SHP77 treated with DMSO at 0.1 percent for 48 hours (cell line): ENCODE data around the gene ABCC5.

Source experiments
- DNase-seq: peaks from one replicate; lab custom pipeline; 2025; lab: John Stamatoyannopoulos, UW

ABCC5 gene

GRCh38 chr3:183975981-183976662 is 41.6 kb downstream of the ABCC5 start:
- no peak for DNase-seq

- DNase-seq = no peak
Measured at GRCh38 chr3:183968666-183969245, 48.9 kb downstream of the ABCC5 start.

- no peak for DNase-seq
Measured at GRCh38 chr3:183967693-183968092, 50.0 kb downstream of the ABCC5 start.

GRCh38 chr3:183966361-183966791 is 51.3 kb downstream of the ABCC5 start:
- no peak for DNase-seq

- DNase-seq = no peak
Measured at GRCh38 chr3:183962807-183963206, 54.9 kb downstream of the ABCC5 start.

- no peak for DNase-seq
Measured at GRCh38 chr3:183959214-183959613, 58.5 kb downstream of the ABCC5 start.

GRCh38 chr3:183958775-183959174 is 58.9 kb downstream of the ABCC5 start:
- no peak for DNase-seq

- no peak for DNase-seq
Measured at GRCh38 chr3:183958226-183958625, 59.5 kb downstream of the ABCC5 start.

GRCh38 chr3:183954875-183955274 is 62.8 kb downstream of the ABCC5 start:
- DNase-seq = no peak

- DNase-seq = no peak
Measured at GRCh38 chr3:183953471-183954070, 64.1 kb downstream of the ABCC5 start.

GRCh38 chr3:183951459-183951858 is 66.2 kb downstream of the ABCC5 start:
- no peak for DNase-seq

- DNase-seq = no peak
Measured at GRCh38 chr3:183949690-183950089, 68.0 kb downstream of the ABCC5 start.

GRCh38 chr3:183946037-183946436 is 71.6 kb downstream of the ABCC5 start:
- no peak for DNase-seq

GRCh38 chr3:183944775-183945174 is 72.9 kb downstream of the ABCC5 start:
- no peak for DNase-seq

- no peak for DNase-seq
Measured at GRCh38 chr3:183943739-183944138, 73.9 kb downstream of the ABCC5 start.

GRCh38 chr3:183941216-183941615 is 76.5 kb downstream of the ABCC5 start:
- no peak for DNase-seq

- DNase-seq = no peak
Measured at GRCh38 chr3:183937601-183938286, 79.9 kb downstream of the ABCC5 start.

GRCh38 chr3:183933160-183933559 is 84.5 kb downstream of the ABCC5 start:
- no peak for DNase-seq

- no peak for DNase-seq
Measured at GRCh38 chr3:183931881-183932280, 85.8 kb downstream of the ABCC5 start.

GRCh38 chr3:183930086-183930485 is 87.6 kb downstream of the ABCC5 start:
- DNase-seq = no peak

GRCh38 chr3:183927059-183927458 is 90.6 kb downstream of the ABCC5 start:
- no peak for DNase-seq

- no peak for DNase-seq
Measured at GRCh38 chr3:183924956-183925355, 92.7 kb downstream of the ABCC5 start.

- no peak for DNase-seq
Measured at GRCh38 chr3:183924543-183924942, 93.1 kb downstream of the ABCC5 start.
